Activated CD4-positive, alpha-beta T cell treated with anti-CD3 and anti-CD28 coated beads, Interleukin-2, Interleukin-6, amounts not matched to agents 100 ng/mL and 50 ng/mL, durations not matched to agents 16 hours and 8 hours (primary cell): ENCODE measurements around the gene RIPOR3.
"Not testable (repeated sequence)": the region's sequence is repeated elsewhere in the genome, so short reads cannot be mapped to it uniquely, and the experiment has no call there.

Experiments used
- DNase-seq: peaks from one replicate; pipeline ENCODE4 v3.0.0-alpha.2; 2020

The RIPOR3 gene

DNA sequence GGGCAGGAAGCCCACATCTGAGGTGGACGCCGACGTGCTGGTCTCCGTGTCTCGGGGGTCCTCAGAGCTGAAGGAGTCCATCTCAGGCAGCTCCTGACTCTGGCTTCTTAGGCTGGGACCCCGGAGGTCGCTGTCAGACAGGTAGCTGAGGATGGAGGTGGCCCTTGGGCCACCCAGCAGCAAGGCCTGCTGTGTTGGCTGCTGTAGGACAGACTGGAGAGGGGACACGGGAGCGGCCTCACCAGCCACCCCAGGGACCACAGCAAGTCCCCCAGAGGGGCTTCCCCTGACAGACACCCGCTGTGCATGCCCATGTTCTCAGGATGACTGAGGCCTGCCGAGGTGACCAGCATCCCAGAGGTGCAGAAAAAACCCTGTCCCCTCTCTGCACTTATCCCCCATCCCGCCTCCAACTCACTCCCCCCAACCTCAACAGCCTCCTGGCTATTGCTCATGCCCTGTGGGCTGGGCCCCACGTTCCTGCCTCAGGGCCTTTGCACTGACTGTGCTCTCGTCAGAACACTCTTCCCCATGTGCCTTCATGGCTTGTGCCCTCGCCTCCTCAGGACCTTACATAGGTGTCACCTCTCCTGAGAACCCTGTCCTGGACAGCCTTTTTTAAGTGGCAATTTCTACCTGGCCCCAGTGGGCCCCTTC lies 88.8 kb downstream of the RIPOR3 start:
- no peak for DNase-seq

DNA sequence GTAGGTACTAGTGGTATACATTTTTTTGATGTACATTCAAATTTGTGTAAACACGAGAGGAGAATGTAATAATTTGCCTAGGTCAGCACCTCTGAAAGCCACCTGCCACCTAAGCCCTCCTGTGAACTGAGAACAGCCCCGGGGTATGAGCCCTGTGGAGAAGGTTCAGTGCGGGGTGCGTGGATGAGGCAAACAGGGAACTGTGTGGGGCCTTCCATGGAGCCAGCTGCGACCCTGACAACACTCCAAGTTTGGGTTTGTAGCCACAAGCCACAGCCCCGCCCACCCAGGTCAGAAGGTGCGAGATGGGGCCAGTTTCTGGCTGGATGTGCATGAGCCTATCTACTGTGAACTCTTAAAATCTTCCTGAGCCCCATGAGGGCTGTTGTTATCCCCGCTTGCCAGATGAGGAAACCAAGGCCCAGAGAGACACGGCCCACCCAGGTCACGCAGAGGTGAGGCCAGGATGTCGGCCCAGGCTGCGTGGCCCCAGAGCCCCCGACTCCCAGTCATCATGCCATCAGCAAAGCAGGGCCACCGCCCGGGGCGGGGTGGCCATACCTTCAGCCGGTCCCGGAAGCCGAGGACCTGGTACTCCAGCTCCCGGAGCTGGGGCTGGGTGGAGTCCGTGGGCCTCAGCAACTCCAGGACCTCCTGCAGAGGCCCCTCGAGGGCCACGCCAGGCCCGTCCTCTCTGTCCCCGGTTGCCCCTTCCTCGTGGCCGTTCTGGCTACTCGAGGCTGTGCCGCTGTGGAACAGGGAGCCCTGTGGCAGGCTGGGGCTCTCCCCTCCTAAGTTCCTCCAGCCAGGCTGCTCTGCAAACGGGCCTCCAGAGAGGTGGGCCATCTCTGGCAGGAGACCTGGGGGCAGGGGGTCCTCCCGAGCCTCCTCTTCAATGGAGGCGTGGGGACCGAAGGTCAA lies 89.6 kb downstream of the RIPOR3 start:
- DNase-seq = no peak

DNA sequence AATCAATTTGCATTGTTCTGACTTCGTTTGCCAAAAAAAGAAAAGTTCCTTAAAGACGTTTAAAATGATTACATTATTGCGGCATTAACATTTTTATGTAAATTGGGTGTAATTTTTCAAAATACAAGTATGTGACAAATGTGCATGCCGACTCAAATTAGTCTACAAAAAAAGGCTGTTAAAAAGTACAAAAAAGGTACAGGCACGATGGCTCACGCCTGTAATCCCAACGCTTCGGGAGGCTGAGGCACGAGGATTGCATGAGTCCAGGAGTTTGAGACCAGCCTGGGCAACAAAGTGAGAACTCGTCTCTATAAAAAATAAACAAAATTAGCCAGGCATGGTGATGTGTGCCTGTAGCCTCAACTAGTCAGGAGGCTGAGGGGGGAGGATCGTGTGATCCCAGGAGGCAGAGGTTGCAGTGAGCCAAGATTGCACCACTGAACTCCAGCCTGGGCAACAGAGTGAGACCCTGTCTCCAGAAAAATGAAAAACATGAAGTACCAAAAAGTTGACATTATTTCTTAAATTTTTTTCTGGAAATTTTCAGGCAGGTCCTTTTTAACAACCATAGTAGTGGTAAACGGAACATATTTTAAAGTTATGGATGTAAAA lies 91.0 kb downstream of the RIPOR3 start:
- DNase-seq = no peak

DNA sequence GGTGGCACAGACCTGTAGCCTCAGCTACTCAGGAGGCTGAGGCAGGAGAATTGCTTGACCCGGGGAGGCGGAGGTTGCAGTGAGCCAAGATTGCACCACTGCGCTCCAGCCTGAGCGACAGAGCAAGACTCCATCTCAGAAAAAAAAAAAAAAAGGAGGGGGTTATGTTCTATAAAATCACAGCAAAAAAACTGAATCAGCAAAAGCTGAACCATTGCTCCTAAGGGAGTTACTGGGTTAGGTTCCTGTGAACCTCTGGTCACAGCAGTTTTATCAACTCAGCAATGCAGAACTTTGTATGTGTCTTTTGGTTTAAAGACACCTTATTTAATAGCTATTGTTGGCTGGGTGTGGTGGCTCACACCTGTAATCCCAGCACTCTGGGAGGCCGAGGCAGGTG lies 92.6 kb downstream of the RIPOR3 start:
- not testable (repeated sequence) for DNase-seq

DNA sequence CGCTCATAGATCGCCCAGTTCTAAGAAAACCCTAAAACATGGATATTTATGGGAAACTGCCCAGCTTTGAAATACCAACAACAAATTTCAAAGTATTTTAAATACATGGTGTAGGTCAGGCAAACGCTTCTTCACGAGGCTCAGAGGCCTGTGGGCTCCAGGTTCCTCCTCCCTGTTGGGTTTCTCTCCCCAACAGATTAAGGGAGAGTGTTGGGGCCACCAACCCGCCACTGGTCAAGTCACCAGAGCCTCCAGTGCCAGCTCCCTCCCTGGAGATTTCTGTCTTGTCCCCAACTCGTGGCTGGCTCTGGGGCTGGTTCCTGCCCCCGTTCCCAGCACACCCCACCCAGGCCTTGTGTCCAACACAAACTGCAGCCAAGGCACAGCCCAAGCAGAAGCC lies 93.3 kb downstream of the RIPOR3 start:
- no peak for DNase-seq

DNA sequence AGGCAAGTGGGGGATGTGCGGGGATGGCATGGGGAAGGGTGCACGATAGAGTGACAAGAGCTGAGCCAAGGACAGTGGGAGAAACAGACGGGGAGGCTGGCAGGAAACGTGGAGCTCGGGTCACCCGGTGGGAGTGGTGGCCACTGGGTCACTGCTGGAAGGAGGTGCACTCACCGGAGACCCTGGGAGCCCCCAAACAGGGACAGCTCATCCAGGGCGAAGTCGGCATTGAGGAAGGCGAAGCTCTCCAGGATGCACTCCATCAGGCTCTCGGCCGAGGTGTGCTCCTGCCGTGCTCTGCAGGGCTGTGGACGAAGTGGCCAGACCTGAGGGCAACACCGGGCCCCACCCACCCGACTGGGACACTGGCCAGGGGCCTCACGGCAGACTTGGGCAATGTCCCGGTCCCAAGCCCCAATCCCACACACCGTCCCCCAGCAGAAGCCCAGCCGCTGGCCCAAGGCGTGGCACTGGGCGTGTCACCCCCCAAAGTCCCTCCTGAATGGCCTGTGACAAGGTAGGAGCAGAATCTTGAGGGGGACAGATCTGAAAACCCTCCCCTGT lies 93.9 kb downstream of the RIPOR3 start:
- DNase-seq = no peak

DNA sequence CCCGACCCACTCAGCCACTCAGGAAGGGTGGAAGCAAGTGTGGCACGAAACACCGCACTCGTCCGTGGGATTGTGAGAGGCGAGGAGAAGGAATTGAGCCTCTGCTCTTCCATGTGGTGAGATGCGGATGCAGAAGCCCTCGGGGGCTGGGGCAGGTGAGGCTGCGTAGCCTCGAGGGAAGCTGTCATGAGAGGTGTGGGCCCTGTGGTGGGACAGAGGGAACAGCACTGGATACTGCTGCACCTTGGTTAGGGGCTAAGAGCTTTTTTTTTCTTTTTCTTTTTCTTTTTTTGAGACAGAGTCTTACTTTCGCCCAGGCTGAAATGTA lies 94.7 kb downstream of the RIPOR3 start:
- DNase-seq = no peak

DNA sequence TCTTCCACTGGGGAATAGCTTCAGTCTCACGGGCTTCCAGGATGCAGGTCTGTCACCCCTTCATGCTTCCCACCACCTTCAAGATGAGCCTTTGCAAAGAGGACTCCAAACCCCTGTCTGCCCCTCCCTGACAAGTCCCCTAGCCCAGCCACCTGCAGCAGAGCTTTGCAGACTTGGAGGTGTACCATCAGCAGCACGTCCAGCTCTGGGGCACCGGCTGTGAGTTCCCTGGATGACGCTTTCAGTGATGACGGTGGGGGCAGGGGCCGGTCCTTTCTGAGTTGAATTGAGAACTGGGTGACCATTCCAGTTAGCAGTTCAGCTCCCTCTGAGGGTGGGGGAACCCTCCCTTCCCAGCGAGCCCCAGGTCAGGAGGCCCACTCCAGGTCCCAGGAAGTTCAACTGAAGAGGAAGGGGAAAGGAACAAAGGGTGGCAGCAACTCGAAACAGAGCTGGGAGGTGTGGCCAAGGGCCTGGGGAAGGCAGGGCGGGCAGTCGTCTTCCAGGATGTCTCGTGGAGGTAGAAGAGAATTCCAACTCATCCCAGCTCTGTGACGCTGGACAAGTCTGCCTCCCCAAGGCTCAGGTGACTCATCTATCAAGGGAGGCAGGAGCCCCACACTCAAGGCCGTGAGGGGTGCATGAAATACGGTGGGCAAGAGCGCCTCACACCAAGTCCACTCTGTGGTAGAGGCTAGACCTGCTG lies 95.2 kb downstream of the RIPOR3 start:
- DNase-seq = no peak

DNA sequence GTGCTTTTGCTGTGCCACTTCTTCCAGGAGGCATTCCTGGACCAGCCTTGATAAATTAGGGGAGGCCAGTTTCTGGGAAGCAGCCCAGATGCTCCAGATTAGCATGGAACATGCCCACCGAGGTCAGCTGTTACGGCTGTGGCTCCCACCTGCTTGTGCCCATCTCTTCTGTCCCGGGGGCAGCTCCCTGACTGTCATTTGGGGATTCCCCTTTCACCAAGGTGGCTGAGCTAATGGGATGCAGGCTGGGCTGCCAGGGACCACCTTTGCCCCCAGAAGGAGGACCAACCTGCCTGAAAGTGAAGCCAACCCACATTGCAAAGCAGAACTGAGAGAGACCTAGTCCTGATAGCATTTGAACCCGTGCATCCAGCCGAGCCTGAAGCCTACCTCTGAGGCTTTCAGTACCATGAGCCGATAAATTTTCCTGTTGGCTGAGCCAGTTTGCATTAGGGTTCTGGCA lies 95.9 kb downstream of the RIPOR3 start:
- no peak for DNase-seq

DNA sequence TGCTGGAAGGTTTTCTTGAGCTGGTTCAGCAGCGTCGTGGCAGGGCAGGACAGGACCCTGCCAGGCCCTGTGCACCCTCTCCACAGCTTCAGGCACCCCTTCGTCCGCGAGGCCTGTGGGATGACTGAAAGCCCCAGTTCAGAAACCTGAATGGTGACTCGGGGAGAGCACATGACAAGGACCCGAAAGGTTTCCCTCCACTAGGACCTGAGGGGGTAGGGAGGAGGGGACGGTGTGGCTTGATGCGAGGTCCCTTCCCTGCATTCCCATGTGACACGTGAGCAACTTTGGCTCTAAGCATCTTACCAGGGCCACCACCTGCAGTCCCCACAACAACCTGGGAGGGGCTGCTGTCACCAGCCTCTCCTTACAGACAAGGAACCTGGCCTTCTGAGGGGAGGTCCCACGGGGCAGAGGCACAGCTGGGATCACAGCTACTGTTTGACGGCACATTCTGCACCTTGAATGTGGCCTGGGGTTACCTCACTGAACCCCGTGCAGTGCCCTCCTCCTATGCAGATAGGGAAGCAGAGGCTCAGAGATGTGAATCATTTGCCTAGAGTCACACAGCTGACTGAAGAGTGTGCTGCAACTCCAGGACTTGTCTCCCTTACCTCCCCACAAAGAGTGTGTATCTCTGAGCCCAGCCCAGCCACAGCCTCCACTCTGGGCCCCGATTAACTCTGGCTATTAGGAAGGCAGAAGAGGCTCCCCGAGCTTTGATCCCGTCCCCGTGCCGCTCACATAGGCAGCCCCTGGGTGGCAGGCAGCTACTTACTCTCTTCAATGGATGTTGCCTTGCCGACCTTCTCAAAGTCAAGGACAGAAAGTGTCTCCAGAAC lies 96.5 kb downstream of the RIPOR3 start:
- DNase-seq = no peak

DNA sequence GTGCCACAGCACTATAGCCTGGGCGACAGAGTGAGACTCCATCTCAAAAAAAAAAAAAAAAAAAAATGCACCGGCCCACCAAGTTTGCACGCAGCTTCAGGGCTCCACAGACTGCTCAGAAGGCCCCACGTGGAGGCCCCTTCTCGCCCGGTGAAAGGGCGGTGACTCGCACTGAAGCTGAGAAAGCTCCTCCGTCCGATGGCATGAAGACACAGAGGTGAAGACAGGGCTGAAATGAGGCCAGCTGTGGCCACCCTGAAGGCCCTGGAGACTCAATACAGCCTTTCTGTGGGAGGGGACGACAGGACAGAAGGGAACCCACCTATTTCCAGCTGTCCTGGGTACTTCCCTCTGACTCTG lies 97.1 kb downstream of the RIPOR3 start:
- no peak for DNase-seq

DNA sequence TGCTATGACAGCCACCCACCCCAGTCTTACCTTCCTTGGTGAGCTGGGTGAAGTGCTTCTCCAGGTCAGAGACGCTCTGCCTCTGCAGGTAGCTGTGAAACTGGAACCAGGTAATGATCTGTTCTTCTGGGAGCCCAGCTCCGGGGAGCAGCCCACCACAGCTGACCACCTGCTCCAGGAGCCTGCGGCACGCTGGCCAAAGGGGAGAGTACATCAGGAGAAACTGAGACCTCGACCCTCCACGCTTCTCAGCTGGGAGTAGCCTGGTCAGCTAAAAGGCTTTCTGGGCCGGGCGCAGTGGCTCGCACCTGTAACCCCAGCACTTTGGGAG lies 98.4 kb downstream of the RIPOR3 start:
- DNase-seq = no peak

DNA sequence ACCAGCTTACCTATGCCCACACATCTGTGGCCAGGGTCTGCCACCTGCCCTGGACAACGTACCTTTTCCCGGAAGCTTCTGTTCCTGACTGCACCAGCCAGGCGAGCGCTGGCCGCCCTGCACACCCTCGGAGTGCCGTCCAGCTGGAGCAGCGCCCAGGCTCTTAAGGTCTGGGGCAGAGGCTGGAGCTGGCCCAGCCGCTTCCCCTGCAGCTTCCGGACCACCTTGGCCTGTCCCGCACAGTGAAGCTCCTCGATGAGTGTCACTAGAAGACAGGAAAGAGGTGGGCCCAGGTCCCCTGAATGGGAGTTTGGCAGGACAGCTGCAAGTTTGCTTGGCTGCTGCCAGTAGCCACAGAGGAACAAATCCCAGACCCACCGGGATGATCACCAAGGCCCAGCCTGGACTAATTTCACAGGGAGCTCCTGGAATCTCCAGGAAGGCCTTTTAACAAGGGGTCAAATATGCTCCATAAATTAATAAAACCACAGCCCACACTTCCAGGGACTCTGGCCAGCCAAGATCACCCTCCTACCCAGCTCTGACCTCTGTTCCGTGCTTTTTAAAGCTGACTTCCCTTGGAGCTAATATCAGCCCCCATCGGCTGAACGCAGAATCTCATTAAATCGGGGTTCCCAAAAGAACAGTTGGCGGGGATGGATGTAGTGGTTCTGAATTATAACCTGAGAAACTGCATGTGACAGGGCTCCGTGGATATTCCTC lies 98.9 kb downstream of the RIPOR3 start:
- no peak for DNase-seq

DNA sequence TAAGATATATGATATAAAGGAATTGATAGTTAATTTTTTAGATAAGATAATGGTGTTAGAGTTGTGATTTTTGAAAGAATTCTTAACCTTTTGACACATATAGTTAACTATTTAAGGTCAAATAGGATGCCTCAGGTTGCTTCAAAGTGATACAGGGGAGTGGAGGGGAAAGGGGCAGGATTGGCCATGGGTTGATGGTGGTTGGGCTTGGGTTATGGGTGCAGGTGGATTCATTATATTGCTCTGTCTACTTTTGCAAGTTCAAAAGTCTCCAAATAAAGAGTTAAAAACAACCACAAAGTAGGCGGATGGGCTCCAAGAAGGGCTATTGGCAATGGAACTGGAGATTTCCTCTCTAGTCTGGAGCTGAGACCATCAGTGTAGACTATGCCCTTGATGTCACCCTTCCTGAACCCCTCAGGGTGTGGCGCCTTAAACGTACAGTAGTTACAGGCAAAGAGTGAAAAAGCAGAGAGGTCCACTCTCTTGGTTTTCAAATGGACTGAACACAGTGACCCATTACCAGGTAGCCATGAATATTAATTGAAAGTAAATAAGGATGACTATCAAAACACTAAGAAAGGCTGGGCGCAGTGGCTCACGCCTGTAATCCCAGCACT lies 100.0 kb downstream of the RIPOR3 start:
- no peak for DNase-seq

DNA sequence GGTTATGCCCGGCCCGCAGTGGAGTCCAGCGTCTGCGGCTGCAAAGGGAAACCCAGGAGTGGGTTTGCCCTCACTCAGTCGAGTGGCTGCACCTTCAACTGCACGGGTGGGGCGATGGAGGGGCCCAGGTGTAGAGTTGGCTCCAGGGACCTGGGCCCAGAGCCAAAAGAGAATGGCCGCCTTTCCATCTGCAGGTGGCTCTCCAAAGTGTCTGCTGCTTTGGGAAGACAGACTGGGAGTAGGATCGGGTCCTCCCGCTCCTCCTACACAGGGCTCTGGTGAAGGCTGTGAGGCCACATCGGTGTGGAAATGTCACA lies 101.0 kb downstream of the RIPOR3 start:
- DNase-seq = no peak

DNA sequence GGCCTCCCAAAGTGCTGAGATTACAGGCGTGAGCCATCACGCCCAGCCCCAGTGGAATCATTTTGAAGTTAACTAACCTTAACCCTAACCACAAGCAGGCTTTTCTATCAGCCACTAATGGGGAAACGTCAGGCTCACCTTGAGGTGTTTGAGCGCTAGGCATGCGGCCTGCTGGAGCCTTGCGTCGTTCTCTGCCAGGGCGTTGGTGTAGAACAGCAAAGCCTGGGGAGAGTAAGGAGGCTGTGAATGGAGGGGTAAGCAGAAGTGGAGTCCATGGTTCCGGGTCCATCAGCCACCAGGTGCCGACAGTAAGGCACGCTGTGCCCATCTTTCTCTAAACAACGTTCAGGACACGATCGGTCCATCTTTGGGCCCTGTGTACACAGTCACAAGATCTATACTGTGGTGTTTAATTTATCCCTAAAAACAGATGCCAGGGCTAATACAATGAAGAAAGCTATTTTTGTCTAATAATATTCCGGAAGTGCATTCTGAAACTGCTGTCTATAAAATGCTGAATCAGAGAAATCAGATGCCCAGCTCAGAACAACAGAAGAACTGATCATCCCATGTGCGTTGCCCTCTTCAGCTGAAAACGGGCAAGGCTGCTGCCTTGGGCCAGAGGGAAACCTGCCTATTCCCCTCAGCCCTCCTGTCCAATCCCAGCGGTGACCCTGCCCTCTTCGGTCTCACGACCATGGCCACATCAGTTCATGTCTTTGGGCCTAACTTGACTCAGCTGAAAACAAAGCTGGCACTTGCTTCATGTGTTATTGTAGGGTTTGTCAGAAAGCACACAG lies 101.6 kb downstream of the RIPOR3 start:
- DNase-seq = no peak

DNA sequence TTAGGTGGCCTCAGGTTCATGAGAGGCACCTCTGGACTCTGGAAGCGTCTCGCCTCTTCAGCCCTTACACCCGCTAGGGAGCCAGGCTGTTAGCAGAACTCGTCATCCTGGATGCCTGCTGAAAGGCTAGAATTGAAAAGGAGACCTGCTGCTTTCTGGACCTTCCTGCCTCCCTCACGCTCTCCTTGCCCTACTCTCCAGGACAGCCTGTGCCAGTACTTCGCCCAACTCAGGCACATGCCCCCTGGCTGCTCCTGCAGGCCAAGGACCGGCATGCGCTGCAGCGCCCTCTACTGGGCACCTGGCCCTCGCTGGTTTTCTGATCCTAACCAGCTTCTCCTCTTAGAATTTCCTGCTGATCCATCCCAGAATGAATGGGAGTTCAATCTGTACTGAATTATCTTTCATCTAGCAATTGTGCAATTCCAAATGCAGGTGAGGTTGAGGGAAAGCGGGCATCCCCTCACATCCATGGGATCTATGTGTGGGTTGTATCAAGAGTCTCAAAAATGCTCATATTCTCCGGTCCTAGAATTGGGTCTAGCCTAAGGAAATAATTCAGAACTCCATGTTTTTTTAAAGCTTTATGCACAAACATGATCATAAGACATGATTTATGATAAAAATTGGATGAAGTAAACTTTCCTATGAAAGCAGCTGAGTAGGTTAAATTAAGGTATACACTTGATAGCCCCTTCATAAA lies 103.2 kb downstream of the RIPOR3 start:
- DNase-seq = peak; percentile 76

DNA sequence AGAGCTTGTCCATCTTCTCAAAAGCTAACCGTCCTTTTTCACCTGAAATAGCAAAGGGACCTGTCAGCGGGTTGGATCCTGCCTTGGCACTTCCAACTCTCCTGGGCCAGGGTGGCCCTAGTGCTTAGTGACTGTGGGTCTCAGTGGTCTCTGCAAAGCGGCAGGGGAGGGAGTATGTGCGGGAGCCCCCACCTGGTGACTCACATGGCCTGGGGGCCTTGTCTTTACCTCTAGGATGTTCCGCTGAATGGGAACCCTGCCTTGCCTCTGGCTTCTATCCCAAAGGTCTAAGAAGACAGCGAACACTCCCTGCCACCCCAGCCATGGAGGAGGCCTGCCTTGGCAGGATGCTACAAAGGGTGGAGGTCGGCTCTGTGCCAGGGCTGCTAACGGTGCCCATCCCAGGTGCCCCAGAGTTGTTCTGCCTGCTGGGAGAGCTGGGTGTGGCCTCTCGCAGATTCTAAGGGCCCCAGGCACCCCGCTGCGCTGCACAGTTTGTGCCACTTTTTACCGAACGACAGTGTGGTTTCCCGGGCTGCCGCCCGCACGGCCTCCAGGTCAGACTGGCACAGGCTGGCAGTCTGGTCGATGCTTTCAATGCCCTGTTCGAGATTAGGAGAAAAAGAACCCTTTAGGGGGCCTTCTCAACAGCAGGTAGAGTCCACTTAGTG lies 103.9 kb downstream of the RIPOR3 start:
- DNase-seq = no peak
